ENCODE results near the gene MTUS2. TPM values are rescaled to one million over a fixed set of nuclear protein-coding genes. Genes with fewer than 3 reads are reported as not detected.

MTUS2 gene
- total RNA-seq, 6 experiments from 2014 or later = 0.07 to 0.15 (median 0.14) TPM; not detected in 1

DNA sequence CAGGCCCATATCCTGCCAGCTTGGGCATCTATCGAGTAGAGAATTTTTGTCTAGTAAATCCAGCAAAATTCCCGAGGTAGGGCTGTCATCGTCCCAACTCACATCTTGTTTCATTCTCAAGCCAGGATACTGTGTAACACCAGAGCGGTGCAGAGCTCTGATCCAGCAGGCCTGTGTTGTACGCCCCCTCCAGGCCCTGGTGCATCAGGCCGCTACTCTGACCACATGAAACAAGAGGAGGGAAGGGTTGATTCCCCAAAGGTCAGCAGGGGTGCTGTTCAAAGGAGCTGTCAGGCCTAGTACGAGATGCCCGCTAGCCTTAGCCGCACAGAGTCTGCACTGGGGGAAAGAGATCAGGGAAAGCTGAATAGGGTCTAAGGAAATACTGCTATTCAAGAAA lies 499.3 kb downstream of the MTUS2 start:
- no peak for DNase-seq
- Mint-ChIP-seq H3K4me3 (no peak overlapping the region), H3K27ac (no peak overlapping the region), H3K9me3 (no peaks in the 10 kb centered on the region), H3K27me3 (ENCODE audit: insufficient read depth) (peaks cover 13% of the 10 kb centered on the region; the same call in 1 of the 2 replicates), H3K4me1 (ENCODE audit: low read depth) (no peaks in the 10 kb centered on the region), H3K36me3 (ENCODE audit: low read depth) (no peaks in the 10 kb centered on the region)
- no peak for TF ChIP-seq CTCF (IDR thresholded peaks at IDR 0.05)

DNA sequence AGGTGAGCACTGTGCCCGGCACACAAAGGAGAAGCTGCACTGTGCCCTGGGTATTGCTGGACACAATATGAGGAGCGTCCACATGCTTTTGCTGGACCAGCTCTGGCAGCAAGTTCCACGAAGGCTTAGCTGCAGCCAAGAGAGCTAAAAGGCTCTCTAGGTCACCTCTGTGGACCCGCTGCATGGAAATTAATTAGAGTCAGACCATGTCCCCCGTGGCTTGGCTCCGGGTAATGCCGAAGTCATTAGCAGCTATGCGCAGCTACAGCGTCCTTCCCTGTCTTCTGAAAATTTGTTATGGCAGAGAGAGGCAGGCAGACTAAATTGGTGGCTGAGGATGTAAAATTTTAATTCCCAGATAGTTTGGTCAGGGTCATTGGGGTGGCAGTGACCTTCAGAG lies 503.8 kb downstream of the MTUS2 start:
- Mint-ChIP-seq H3K27ac (no peak overlapping the region), H3K4me3 (no peak overlapping the region), H3K36me3 (ENCODE audit: low read depth) (no peaks in the 10 kb centered on the region), H3K4me1 (ENCODE audit: low read depth) (no peaks in the 10 kb centered on the region), H3K27me3 (ENCODE audit: insufficient read depth) (peaks cover 16% of the 10 kb centered on the region; the same call in 1 of the 2 replicates), H3K9me3 (no peaks in the 10 kb centered on the region)
- no peak for DNase-seq
- no peak for TF ChIP-seq CTCF (IDR thresholded peaks at IDR 0.05)

GRCh38 chr13:29324601-29325000 lies 504.5 kb downstream of the MTUS2 start:
- Mint-ChIP-seq H3K4me1 (ENCODE audit: low read depth) (no peaks in the 10 kb centered on the region), H3K36me3 (ENCODE audit: low read depth) (no peaks in the 10 kb centered on the region), H3K4me3 (no peak overlapping the region), H3K27me3 (ENCODE audit: insufficient read depth) (peaks cover 16% of the 10 kb centered on the region; the same call in 1 of the 2 replicates), H3K27ac (no peak overlapping the region), H3K9me3 (no peaks in the 10 kb centered on the region)
- no peak for TF ChIP-seq CTCF (IDR thresholded peaks at IDR 0.05)
- no peak for DNase-seq

GRCh38 chr13:29328501-29328900 lies 508.4 kb downstream of the MTUS2 start:
- Mint-ChIP-seq H3K27ac (no peak overlapping the region), H3K9me3 (no peaks in the 10 kb centered on the region; the same call in 1 of the 2 replicates), H3K4me3 (no peak overlapping the region), H3K36me3 (ENCODE audit: low read depth) (no peaks in the 10 kb centered on the region), H3K4me1 (ENCODE audit: low read depth) (no peaks in the 10 kb centered on the region), H3K27me3 (ENCODE audit: insufficient read depth) (peaks cover 9% of the 10 kb centered on the region)
- no peak for DNase-seq
- TF ChIP-seq CTCF (IDR thresholded peaks at IDR 0.05) = no peak

GRCh38 chr13:29336356-29336755 lies 516.2 kb downstream of the MTUS2 start:
- no peaks in the 10 kb centered on the region; the same call in none of the 2 replicates for H3K9me3 Mint-ChIP-seq
- H3K27ac Mint-ChIP-seq = no peak overlapping the region
- DNase-seq = no peak
- TF ChIP-seq CTCF (IDR thresholded peaks at IDR 0.05) = no peak
- H3K4me1 Mint-ChIP-seq (ENCODE audit: low read depth) = no peaks in the 10 kb centered on the region
- peaks cover 6% of the 10 kb centered on the region; the same call in 1 of the 2 replicates for H3K27me3 Mint-ChIP-seq (ENCODE audit: insufficient read depth)
- no peaks in the 10 kb centered on the region; the same call in 1 of the 2 replicates for H3K36me3 Mint-ChIP-seq (ENCODE audit: low read depth)
- H3K4me3 Mint-ChIP-seq = no peak overlapping the region

Measured in HFFc6 (cell line).